B cell (primary cell): ENCODE measurements around the gene BPIFA1. TPM values are rescaled to one million over a fixed set of nuclear protein-coding genes. Genes with fewer than 3 reads are reported as not detected.

Source experiments
- ATAC-seq: fragments of 200-7000 bp; cut with Tn5 transposase; one replicate; pipeline ENCODE4 v1.10.0; 2021; ENCODE audit warnings: low read depth, mild to moderate bottlenecking, moderate number of reproducible peaks, moderate library complexity
- CTCF ChIA-PET: fragments of 350-600 bp; sonication (Branson Sonifier 250); formaldehyde crosslinking; loops from one replicate; lab custom pipeline; 2021; ENCODE audit warnings: antibody characterized with exemption, inconsistent platforms; lab: Charles Lee
- POLR2A ChIA-PET: fragments of 350-600 bp; sonication (Branson Sonifier 250); formaldehyde crosslinking; loops from one replicate; lab custom pipeline; 2021; ENCODE audit warnings: antibody characterized with exemption; lab: Charles Lee
- DNase-seq: peaks from one replicate; pipeline ENCODE4 v3.0.0; 2013
- H2AFZ ChIP-seq: 2 replicates; pipeline ENCODE4 v1.6.1; 2012; ENCODE audit warnings: mild to moderate bottlenecking, low read depth, low read length; ENCODE audit not compliant: insufficient read depth, poor library complexity, severe bottlenecking
- H3K27ac ChIP-seq, 2 donors: 1 replicate in 1 of 2; 2 replicates in 1 of 2; pipeline ENCODE4 v1.5.1; 2012 to 2013; ENCODE audit warnings: low read length in 2 of 2, mild to moderate bottlenecking in 2 of 2, moderate library complexity in 1 of 2
- H3K27me3 ChIP-seq, 4 experiments: fragments of 200-600 bp in 1 of 4; sonication (generic) in 1 of 4; replicated peaks in 1 of 4; 1 replicate in 2 of 4; 2 replicates in 2 of 4; pipeline versions ENCODE4 v1.6.1 to v1.7.0; 2013 to 2016; ENCODE audit warnings: low read length in 3 of 4, mild to moderate bottlenecking in 2 of 4, mixed read lengths in 1 of 4, moderate library complexity in 1 of 4; ENCODE audit not compliant: insufficient read depth in 4 of 4, control insufficient read depth in 3 of 4; ENCODE audit errors: control extremely low read depth in 1 of 4
- H3K36me3 ChIP-seq, 2 experiments: replicated peaks in 1 of 2; 1 replicate in 1 of 2; 2 replicates in 1 of 2; pipeline versions ENCODE4 v1.6.1 to v1.7.1; 2013; ENCODE audit warnings: low read length in 1 of 2; ENCODE audit not compliant: insufficient read depth in 2 of 2, control insufficient read depth in 1 of 2; ENCODE audit errors: control extremely low read depth in 1 of 2, extremely low read depth in 1 of 2
- H3K4me1 ChIP-seq, 2 donors: fragments of 200-600 bp in 1 of 2; sonication (generic) in 1 of 2; 1 replicate in 1 of 2; 2 replicates in 1 of 2; pipeline versions ENCODE4 v1.5.1 to v1.6.1; 2013 to 2017; ENCODE audit warnings: low read length in 2 of 2; ENCODE audit not compliant: control insufficient read depth in 2 of 2, insufficient read depth in 2 of 2
- H3K4me2 ChIP-seq: replicated peaks from 2 replicates; pipeline ENCODE3; 2012; ENCODE audit warnings: mild to moderate bottlenecking, low read depth, low read length; ENCODE audit not compliant: poor library complexity, severe bottlenecking
- H3K4me3 ChIP-seq, 5 experiments: fragments of 200-600 bp in 1 of 5; sonication (generic) in 1 of 5; 1 replicate in 3 of 5; 2 replicates in 2 of 5; pipeline versions ENCODE4 v1.5.1 to v1.7.0; 2011 to 2016; ENCODE audit warnings: low read length in 4 of 5, mild to moderate bottlenecking in 4 of 5, low read depth in 2 of 5, control low read depth in 1 of 5, moderate library complexity in 1 of 5; ENCODE audit not compliant: insufficient read depth in 1 of 5; ENCODE audit errors: control extremely low read depth in 1 of 5, extremely low read depth in 1 of 5
- H3K79me2 ChIP-seq: fragments of 200-600 bp; sonication (generic); one replicate; pipeline ENCODE4 v1.6.0; 2016; ENCODE audit warnings: low read length; ENCODE audit not compliant: control insufficient read depth, insufficient read depth
- H3K9ac ChIP-seq: fragments of 200-600 bp; sonication (generic); 2 replicates; pipeline ENCODE4 v1.6.1; 2017; ENCODE audit warnings: mild to moderate bottlenecking, low read length, moderate library complexity
- H3K9me3 ChIP-seq, 3 donors: one replicate each; pipeline versions ENCODE4 v1.6.1 to v1.7.1; 2013; ENCODE audit warnings: low read length in 2 of 3; ENCODE audit not compliant: control insufficient read depth in 2 of 3, insufficient read depth in 1 of 3; ENCODE audit errors: control extremely low read depth in 1 of 3
- H4K20me1 ChIP-seq: 2 replicates; pipeline ENCODE4 v1.6.0; 2012; ENCODE audit warnings: mild to moderate bottlenecking, low read length; ENCODE audit not compliant: insufficient read depth, control insufficient read depth, poor library complexity, severe bottlenecking
- H3K27ac Mint-ChIP-seq: one replicate; pipeline ENCODE4 v1.8.0; 2021; ENCODE audit warnings: mixed read lengths
- H3K27me3 Mint-ChIP-seq: one replicate; pipeline ENCODE4 v1.8.0; 2021; ENCODE audit warnings: mixed read lengths
- H3K4me1 Mint-ChIP-seq: one replicate; pipeline ENCODE4 v1.8.0; 2021; ENCODE audit warnings: mixed read lengths
- H3K4me3 Mint-ChIP-seq: one replicate; pipeline ENCODE4 v1.8.0; 2021; ENCODE audit warnings: mixed read lengths
- H3K9me3 Mint-ChIP-seq: one replicate; pipeline ENCODE4 v1.8.0; 2022; ENCODE audit warnings: mixed read lengths; ENCODE audit not compliant: insufficient read depth
- EZH2 ChIP-seq: IDR thresholded peaks from 2 replicates; pipeline ENCODE4 v1.6.1; 2012; ENCODE audit warnings: borderline replicate concordance, low read depth, mild to moderate bottlenecking, moderate library complexity, low read length; ENCODE audit not compliant: insufficient read depth, poor library complexity, severe bottlenecking
- WGBS: methylation state at CpG from one replicate; pipeline ENCODE4 v1.1.5; 2013; ENCODE audit warnings: missing lambda C conversion rate; ENCODE audit not compliant: insufficient coverage; 5-methylcytosine and 5-hydroxymethylcytosine counted together
- intact Hi-C: fragments of 100-400 bp; cut with micrococcal nuclease; formaldehyde crosslinking; loops from one replicate; pipeline ENCODE4 v1.10.0; 2022
- polyA plus RNA-seq: library from polyadenylated mRNA; depleted of rRNA; stranded (reverse); fragments of >200 nt; gene quantifications from 2 replicates; pipeline ENCODE4 v1.2.3, GENCODE V29; 2012
- total RNA-seq, 2 donors: library from RNA; stranded (reverse); fragments of 120-200 nt in 1 of 2; gene quantifications; 1 replicate in 1 of 2; 2 replicates in 1 of 2; pipeline versions ENCODE4 v1.2.3 to v1.2.4, GENCODE V29; 2013 to 2022
- TF ChIP-seq, protein P1 (sequence below): fragments of 200-600 bp; IDR thresholded peaks from one replicate; pipeline ENCODE4 v1.8.0; 2022; ENCODE audit warnings: antibody characterized with exemption, mild to moderate bottlenecking

BPIFA1 gene
- total and polyA plus RNA-seq, 2 donors (not counting 1 experiment from before 2014, with no cell fraction given), result not detected

- intact Hi-C loops, result no loop called here
- 83% methylated on average over 3 of the region's 6 CpGs for WGBS
- H3K4me1 Mint-ChIP-seq, result no peaks in the 10 kb centered on the region
Measured at GRCh38 chr20:33279261-33279910, 43.6 kb downstream of the BPIFA1 start.

DNA sequence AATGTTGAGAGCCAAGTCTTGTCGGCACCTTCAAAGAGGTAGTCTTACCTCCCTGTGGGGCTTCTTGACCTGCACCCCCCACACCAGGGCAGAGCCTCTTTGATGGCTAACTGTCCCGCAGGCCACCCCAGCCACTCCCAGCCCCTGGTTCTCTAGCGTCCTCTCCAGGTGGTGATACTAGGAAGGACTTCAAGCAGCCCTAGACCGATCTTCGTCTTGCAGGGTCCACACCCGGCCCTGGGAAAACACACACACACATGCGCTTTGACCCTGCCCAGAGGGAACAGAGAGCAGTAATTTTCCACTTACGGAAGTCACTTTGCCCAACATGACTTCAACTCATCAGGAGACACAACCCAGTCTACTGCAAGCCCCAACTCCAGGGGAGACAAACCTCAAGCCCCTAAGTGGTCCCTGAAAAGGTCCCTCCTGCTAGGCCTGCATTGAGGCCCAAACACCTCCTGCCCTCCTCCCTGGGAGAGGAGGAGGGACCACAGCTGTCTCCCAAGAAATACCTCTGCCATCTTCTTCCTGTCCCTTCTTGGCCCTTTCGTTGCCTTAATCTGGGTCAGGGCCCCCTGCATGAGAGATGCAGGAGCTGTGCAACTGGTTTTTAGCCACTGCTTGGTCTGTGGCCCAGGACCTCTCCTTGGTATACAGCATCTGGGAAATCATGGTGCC is 44.3 kb downstream of the BPIFA1 start:
- ChIA-PET CTCF (no interaction called here), POLR2A (no interaction called here)
- Histone ChIP-seq H3K36me3 (no peaks in the 10 kb centered on the region), H3K4me2 (no peak overlapping the region), H2AFZ (no peak overlapping the region), H3K27ac (no peak overlapping the region), H3K4me1 (no peaks in the 10 kb centered on the region), H3K9ac (no peak overlapping the region), H3K79me2 (no peaks in the 10 kb centered on the region), H4K20me1 (no peaks in the 10 kb centered on the region), H3K4me3 (no peak overlapping the region), H3K9me3 (no peaks in the 10 kb centered on the region), H3K27me3 (peaks cover 0 to 4% (median 0%) of the 10 kb centered on the region in 4 experiments)
- intact Hi-C loops, result no loop called here
- WGBS, result 79% methylated on average over 8 of the region's 9 CpGs
- TF ChIP-seq, protein P1, sequence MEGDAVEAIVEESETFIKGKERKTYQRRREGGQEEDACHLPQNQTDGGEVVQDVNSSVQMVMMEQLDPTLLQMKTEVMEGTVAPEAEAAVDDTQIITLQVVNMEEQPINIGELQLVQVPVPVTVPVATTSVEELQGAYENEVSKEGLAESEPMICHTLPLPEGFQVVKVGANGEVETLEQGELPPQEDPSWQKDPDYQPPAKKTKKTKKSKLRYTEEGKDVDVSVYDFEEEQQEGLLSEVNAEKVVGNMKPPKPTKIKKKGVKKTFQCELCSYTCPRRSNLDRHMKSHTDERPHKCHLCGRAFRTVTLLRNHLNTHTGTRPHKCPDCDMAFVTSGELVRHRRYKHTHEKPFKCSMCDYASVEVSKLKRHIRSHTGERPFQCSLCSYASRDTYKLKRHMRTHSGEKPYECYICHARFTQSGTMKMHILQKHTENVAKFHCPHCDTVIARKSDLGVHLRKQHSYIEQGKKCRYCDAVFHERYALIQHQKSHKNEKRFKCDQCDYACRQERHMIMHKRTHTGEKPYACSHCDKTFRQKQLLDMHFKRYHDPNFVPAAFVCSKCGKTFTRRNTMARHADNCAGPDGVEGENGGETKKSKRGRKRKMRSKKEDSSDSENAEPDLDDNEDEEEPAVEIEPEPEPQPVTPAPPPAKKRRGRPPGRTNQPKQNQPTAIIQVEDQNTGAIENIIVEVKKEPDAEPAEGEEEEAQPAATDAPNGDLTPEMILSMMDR, result no peak
- TF ChIP-seq EZH2, result no peak
- Mint-ChIP-seq H3K9me3 (no peaks in the 10 kb centered on the region), H3K27ac (no peak overlapping the region), H3K4me1 (no peaks in the 10 kb centered on the region), H3K4me3 (no peak overlapping the region), H3K27me3 (peaks cover 38% of the 10 kb centered on the region)
- no peak for ATAC-seq
- DNase-seq, result no peak

More at GRCh38 chr20:33279261-33279910, 43.6 kb downstream of the BPIFA1 start:
- Mint-ChIP-seq H3K27ac (no peak overlapping the region), H3K27me3 (peaks cover 34% of the 10 kb centered on the region), H3K4me3 (no peak overlapping the region), H3K9me3 (no peaks in the 10 kb centered on the region)
- no peak overlapping the region for H3K4me3 ChIP-seq
- no peaks in the 10 kb centered on the region for H3K79me2 ChIP-seq
- no peak overlapping the region for H3K27ac ChIP-seq
- H3K4me1 ChIP-seq, result no peaks in the 10 kb centered on the region
- no peaks in the 10 kb centered on the region for H3K9me3 ChIP-seq
- no peaks in the 10 kb centered on the region for H3K36me3 ChIP-seq
- ChIA-PET POLR2A (no interaction called here), CTCF (no interaction called here)
- peaks cover 0 to 4% (median 0%) of the 10 kb centered on the region in 4 experiments for H3K27me3 ChIP-seq
- TF ChIP-seq, protein P1, result no peak
- TF ChIP-seq EZH2, result no peak
- DNase-seq, result no peak
- H3K4me2 ChIP-seq, result no peak overlapping the region
- H3K9ac ChIP-seq, result no peak overlapping the region
- ATAC-seq, result no peak
- H4K20me1 ChIP-seq, result no peaks in the 10 kb centered on the region
- no peak overlapping the region for H2AFZ ChIP-seq
